Keratinocyte (primary cell): ENCODE data around the gene CXCL8. TPM values are rescaled to one million over a fixed set of nuclear protein-coding genes. Genes with fewer than 3 reads are reported as not detected.

Experiments
- DNase-seq: peaks from one replicate; pipeline ENCODE4 v3.0.0-alpha.2; 2011; ENCODE audit warnings: low read depth, missing footprints, low spot score
- FAIRE-seq: peaks from 2 replicates; lab custom pipeline; 2011; peaks lifted over from hg19 to GRCh38; lab: Jason Lieb, UNC
- H2AFZ ChIP-seq: 2 replicates; pipeline ENCODE4 v1.6.0; 2012; ENCODE audit warnings: low read length, control low read depth, inconsistent platforms; ENCODE audit not compliant: control insufficient read depth
- H3K27ac ChIP-seq: 2 replicates; pipeline ENCODE4 v1.5.1; 2011; ENCODE audit warnings: low read length; ENCODE audit not compliant: control insufficient read depth, insufficient read depth
- H3K27me3 ChIP-seq: 3 replicates; pipeline ENCODE4 v1.6.0; 2011; ENCODE audit warnings: low read length; ENCODE audit not compliant: control insufficient read depth, insufficient read depth; ENCODE audit errors: extremely low read depth
- H3K36me3 ChIP-seq, 2 experiments: 2 replicates in 1 of 2; 3 replicates in 1 of 2; pipeline ENCODE4 v1.5.1; 2011; ENCODE audit warnings: low read length in 2 of 2, mild to moderate bottlenecking in 1 of 2; ENCODE audit not compliant: control insufficient read depth in 2 of 2, insufficient read depth in 2 of 2; ENCODE audit errors: extremely low read depth in 1 of 2
- H3K4me1 ChIP-seq: 3 replicates; pipeline ENCODE4 v1.5.1; 2011; ENCODE audit warnings: low read length; ENCODE audit not compliant: control insufficient read depth, insufficient read depth; ENCODE audit errors: extremely low read depth
- H3K4me2 ChIP-seq: 3 replicates; pipeline ENCODE4 v1.6.0; 2011; ENCODE audit warnings: low read depth, low read length; ENCODE audit not compliant: control insufficient read depth, insufficient read depth; ENCODE audit errors: extremely low read depth
- H3K4me3 ChIP-seq, 3 experiments: fragments of 200-600 bp in 1 of 3; sonication (generic) in 1 of 3; 2 replicates in 2 of 3; 3 replicates in 1 of 3; pipeline ENCODE4 v1.5.1; 2011 to 2016; ENCODE audit warnings: low read length in 3 of 3, mild to moderate bottlenecking in 3 of 3, control low read depth in 2 of 3, inconsistent platforms in 1 of 3, low read depth in 1 of 3, mixed read lengths in 1 of 3, mixed run types in 1 of 3, moderate library complexity in 1 of 3; ENCODE audit not compliant: control insufficient read depth in 2 of 3, insufficient read depth in 2 of 3; ENCODE audit errors: extremely low read depth in 1 of 3
- H3K79me2 ChIP-seq: 2 replicates; pipeline ENCODE4 v1.6.0; 2012; ENCODE audit warnings: low read length; ENCODE audit not compliant: control insufficient read depth, insufficient read depth
- H3K9ac ChIP-seq: 3 replicates; pipeline ENCODE4 v1.6.0; 2011; ENCODE audit warnings: low read length; ENCODE audit not compliant: control insufficient read depth, insufficient read depth; ENCODE audit errors: extremely low read depth
- H3K9me1 ChIP-seq: 3 replicates; pipeline ENCODE4 v1.6.0; 2011; ENCODE audit warnings: low read length; ENCODE audit not compliant: control insufficient read depth, insufficient read depth; ENCODE audit errors: extremely low read depth
- H3K9me3 ChIP-seq: 2 replicates; pipeline ENCODE4 v1.5.1; 2012; ENCODE audit warnings: low read depth, low read length; ENCODE audit not compliant: control insufficient read depth
- H4K20me1 ChIP-seq: 3 replicates; pipeline ENCODE4 v1.6.0; 2011; ENCODE audit warnings: low read length; ENCODE audit not compliant: control insufficient read depth, insufficient read depth; ENCODE audit errors: extremely low read depth
- EZH2 ChIP-seq: IDR thresholded peaks from one replicate; pipeline ENCODE4 v1.6.1; 2012; ENCODE audit warnings: inconsistent platforms, mild to moderate bottlenecking, low read length, moderate library complexity
- dilution Hi-C: fragments of 300-500 bp; cut with MboI; formaldehyde crosslinking; loops from one replicate; pipeline ENCODE4 v1.7.0; 2020; ENCODE audit warnings: low sequenced_read_pairs; ENCODE audit not compliant: extremely low pct_ligation_motif_present
- polyA plus RNA-seq, 5 experiments: library from polyadenylated mRNA; depleted of rRNA in 3 of 5; stranded (reverse) in 3 of 5; stranded (forward) in 1 of 5; unstranded in 1 of 5; fragments of >200 nt; gene quantifications; 1 replicate in 1 of 5; 2 replicates in 3 of 5; 3 replicates in 1 of 5; pipeline versions ENCODE4 v1.2.1 to v1.2.3, GENCODE V29; 2011 to 2012; ENCODE audit warnings: missing spikeins in 2 of 5, low read depth in 1 of 5, low replicate concordance in 1 of 5
- TF ChIP-seq, protein P1 (sequence below), 3 experiments: IDR thresholded peaks in 1 of 3; conservative IDR thresholded peaks in 1 of 3; optimal IDR thresholded peaks in 1 of 3; 2 replicates in 2 of 3; 3 replicates in 1 of 3; pipeline versions ENCODE3 to v1.5.1; 2011; ENCODE audit warnings: low read length in 3 of 3, mild to moderate bottlenecking in 3 of 3, moderate library complexity in 2 of 3, control low read depth in 1 of 3, inconsistent platforms in 1 of 3; ENCODE audit not compliant: insufficient read depth in 2 of 3; ENCODE audit errors: extremely low read depth in 1 of 3

Gene CXCL8
- polyA plus RNA-seq, 1 donor (not counting 4 experiments of a cell fraction or from before 2014, with no cell fraction given), result 65.4 TPM

DNA sequence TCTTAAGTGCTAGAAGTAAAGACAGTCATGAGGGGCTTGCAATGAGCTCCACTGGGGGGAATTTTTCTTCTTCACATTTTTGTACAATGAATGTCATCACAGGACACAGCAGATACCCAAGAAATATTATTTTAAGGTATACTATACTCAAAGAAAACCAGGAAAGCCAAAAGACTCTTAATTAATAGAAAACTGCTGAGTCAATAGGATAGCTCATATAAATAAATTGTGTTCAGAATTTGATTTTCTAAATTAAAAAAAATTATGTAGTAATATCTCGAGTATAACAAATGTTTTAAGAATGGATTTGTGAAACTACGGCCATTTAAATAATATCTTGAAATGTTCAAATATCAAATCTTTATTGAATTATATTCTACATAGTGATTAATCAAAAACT lies 25.7 kb upstream of the CXCL8 start:
- no peak overlapping the region for H3K27ac ChIP-seq

DNA sequence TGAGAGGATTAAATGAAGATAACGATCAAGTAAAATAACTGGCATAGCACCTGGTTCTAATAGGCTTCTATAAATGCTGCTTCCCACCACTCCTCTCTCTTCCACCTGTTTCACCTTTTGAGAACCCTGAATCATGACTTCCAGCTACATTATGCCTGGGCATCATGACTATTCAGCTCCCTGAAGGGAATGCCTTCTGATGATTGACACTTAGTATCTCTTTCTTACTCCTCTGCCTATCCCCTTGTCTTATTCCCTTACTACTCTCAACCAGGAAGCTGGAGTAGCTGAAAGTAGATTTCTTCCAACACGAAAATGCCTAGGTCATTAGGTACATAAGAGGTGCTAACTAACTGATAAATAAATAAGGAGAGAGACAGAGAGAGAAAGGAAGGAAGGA lies 24.7 kb upstream of the CXCL8 start:
- no peak overlapping the region for H3K9ac ChIP-seq
- no peaks in the 10 kb centered on the region for H3K9me1 ChIP-seq
- FAIRE-seq, result no peak
- no peak overlapping the region for H3K4me3 ChIP-seq
- no peak for TF ChIP-seq EZH2
- TF ChIP-seq, protein P1, sequence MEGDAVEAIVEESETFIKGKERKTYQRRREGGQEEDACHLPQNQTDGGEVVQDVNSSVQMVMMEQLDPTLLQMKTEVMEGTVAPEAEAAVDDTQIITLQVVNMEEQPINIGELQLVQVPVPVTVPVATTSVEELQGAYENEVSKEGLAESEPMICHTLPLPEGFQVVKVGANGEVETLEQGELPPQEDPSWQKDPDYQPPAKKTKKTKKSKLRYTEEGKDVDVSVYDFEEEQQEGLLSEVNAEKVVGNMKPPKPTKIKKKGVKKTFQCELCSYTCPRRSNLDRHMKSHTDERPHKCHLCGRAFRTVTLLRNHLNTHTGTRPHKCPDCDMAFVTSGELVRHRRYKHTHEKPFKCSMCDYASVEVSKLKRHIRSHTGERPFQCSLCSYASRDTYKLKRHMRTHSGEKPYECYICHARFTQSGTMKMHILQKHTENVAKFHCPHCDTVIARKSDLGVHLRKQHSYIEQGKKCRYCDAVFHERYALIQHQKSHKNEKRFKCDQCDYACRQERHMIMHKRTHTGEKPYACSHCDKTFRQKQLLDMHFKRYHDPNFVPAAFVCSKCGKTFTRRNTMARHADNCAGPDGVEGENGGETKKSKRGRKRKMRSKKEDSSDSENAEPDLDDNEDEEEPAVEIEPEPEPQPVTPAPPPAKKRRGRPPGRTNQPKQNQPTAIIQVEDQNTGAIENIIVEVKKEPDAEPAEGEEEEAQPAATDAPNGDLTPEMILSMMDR (optimal IDR thresholded peaks at IDR 0.05 in 1 of 3, IDR thresholded peaks at IDR 0.05 in 1 of 3, conservative IDR thresholded peaks at IDR 0.05 in 1 of 3; ENCODE audit: extremely low read depth in 1 of 3, insufficient read depth in 2 of 3, low read length in 3 of 3), result no peak
- no peaks in the 10 kb centered on the region for H3K79me2 ChIP-seq
- H3K27me3 ChIP-seq, result no peaks in the 10 kb centered on the region
- no peak overlapping the region for H3K27ac ChIP-seq
- H3K36me3 ChIP-seq, result no peaks in the 10 kb centered on the region
- H3K4me1 ChIP-seq, result peaks cover 13% of the 10 kb centered on the region
- no peak for DNase-seq
- no peak overlapping the region for H2AFZ ChIP-seq
- dilution Hi-C loops, result no loop called here
- H3K9me3 ChIP-seq, result no peaks in the 10 kb centered on the region
- H4K20me1 ChIP-seq, result no peaks in the 10 kb centered on the region
- H3K4me2 ChIP-seq, result no peak overlapping the region

More for the DNA sequence above, 25.7 kb upstream of the CXCL8 start:
- TF ChIP-seq, protein P1 (optimal IDR thresholded peaks at IDR 0.05 in 1 of 3, IDR thresholded peaks at IDR 0.05 in 1 of 3, conservative IDR thresholded peaks at IDR 0.05 in 1 of 3; ENCODE audit: extremely low read depth in 1 of 3, insufficient read depth in 2 of 3, low read length in 3 of 3), result no peak
- TF ChIP-seq EZH2, result no peak
- Histone ChIP-seq H3K4me1 (peaks cover 13% of the 10 kb centered on the region), H4K20me1 (no peaks in the 10 kb centered on the region), H3K9me1 (no peaks in the 10 kb centered on the region), H3K36me3 (no peaks in the 10 kb centered on the region), H3K4me3 (no peak overlapping the region), H2AFZ (no peak overlapping the region), H3K9ac (no peak overlapping the region), H3K4me2 (no peak overlapping the region), H3K9me3 (no peaks in the 10 kb centered on the region), H3K27me3 (no peaks in the 10 kb centered on the region), H3K79me2 (no peaks in the 10 kb centered on the region)
- FAIRE-seq (no peak), DNase-seq (no peak)
- dilution Hi-C loops, result no loop called here
